Loucy (cell line): ENCODE results near the gene RCC1.
"Not testable (repeated sequence)": the region's sequence is repeated elsewhere in the genome, so short reads cannot be mapped to it uniquely, and the experiment has no call there.

Experiments
- H2AFZ ChIP-seq: fragments of 200-600 bp; sonication (generic); 2 replicates; pipeline ENCODE4 v1.6.0; 2016; ENCODE audit warnings: antibody characterized with exemption, mild to moderate bottlenecking, low read length, moderate library complexity
- H3F3A ChIP-seq: fragments of 200-600 bp; 2 replicates; pipeline ENCODE4 v1.6.0; 2016; ENCODE audit warnings: antibody characterized with exemption, low read depth, mild to moderate bottlenecking
- H3K27me3 ChIP-seq: fragments of 200-600 bp; sonication (generic); 2 replicates; pipeline ENCODE4 v1.6.1; 2014; ENCODE audit warnings: low read length, mild to moderate bottlenecking; ENCODE audit not compliant: insufficient read depth, poor library complexity, severe bottlenecking
- H3K36me3 ChIP-seq: fragments of 200-600 bp; sonication (generic); 2 replicates; pipeline ENCODE4 v1.6.1; 2016; ENCODE audit warnings: low read length; ENCODE audit not compliant: insufficient read depth
- H3K4me1 ChIP-seq: fragments of 200-600 bp; sonication (generic); 2 replicates; pipeline ENCODE4 v1.5.1; 2014; ENCODE audit warnings: low read length, mild to moderate bottlenecking; ENCODE audit not compliant: insufficient read depth, poor library complexity, severe bottlenecking
- H3K4me2 ChIP-seq: fragments of 200-600 bp; sonication (generic); 2 replicates; pipeline ENCODE4 v1.6.0; 2014; ENCODE audit warnings: antibody characterized with exemption, low read length, low read depth, mild to moderate bottlenecking; ENCODE audit not compliant: poor library complexity, severe bottlenecking
- H3K4me3 ChIP-seq: fragments of 200-600 bp; sonication (generic); 2 replicates; pipeline ENCODE4 v1.5.1; 2014; ENCODE audit warnings: low read length, mild to moderate bottlenecking, mixed read lengths; ENCODE audit not compliant: poor library complexity, severe bottlenecking
- H3K79me2 ChIP-seq: fragments of 200-600 bp; sonication (generic); 2 replicates; pipeline ENCODE4 v1.6.1; 2014; ENCODE audit warnings: low read length; ENCODE audit not compliant: insufficient read depth
- H3K9ac ChIP-seq: fragments of 200-600 bp; sonication (generic); 2 replicates; pipeline ENCODE4 v1.6.0; 2014; ENCODE audit warnings: mild to moderate bottlenecking, low read depth, low read length, moderate library complexity; ENCODE audit not compliant: poor library complexity, severe bottlenecking
- H3K9me2 ChIP-seq: fragments of 200-600 bp; sonication (generic); replicated peaks from 2 replicates; pipeline ENCODE4 v1.6.1; 2016; ENCODE audit warnings: low read depth, low read length, mixed read lengths
- H3K9me3 ChIP-seq: fragments of 200-600 bp; sonication (generic); 2 replicates; pipeline ENCODE4 v1.6.1; 2014; ENCODE audit warnings: mild to moderate bottlenecking, antibody characterized with exemption, low read length, low read depth; ENCODE audit not compliant: insufficient read depth
- H4K20me1 ChIP-seq: fragments of 200-600 bp; sonication (generic); 2 replicates; pipeline ENCODE4 v1.6.0; 2014; ENCODE audit warnings: antibody characterized with exemption, low read length, mild to moderate bottlenecking; ENCODE audit not compliant: insufficient read depth, poor library complexity, severe bottlenecking
- EZH2phosphoT487 ChIP-seq: fragments of 200-600 bp; IDR thresholded peaks from 2 replicates; pipeline ENCODE4 v1.6.1; 2018; ENCODE audit warnings: antibody characterized with exemption, mild to moderate bottlenecking, moderate library complexity, borderline replicate concordance
- TF ChIP-seq, protein P1 (sequence below): fragments of 200-600 bp; sonication (generic); conservative IDR thresholded peaks from 2 replicates; pipeline ENCODE4 v1.5.1; 2014; ENCODE audit warnings: mild to moderate bottlenecking, antibody characterized with exemption, low read length

The RCC1 gene

DNA sequence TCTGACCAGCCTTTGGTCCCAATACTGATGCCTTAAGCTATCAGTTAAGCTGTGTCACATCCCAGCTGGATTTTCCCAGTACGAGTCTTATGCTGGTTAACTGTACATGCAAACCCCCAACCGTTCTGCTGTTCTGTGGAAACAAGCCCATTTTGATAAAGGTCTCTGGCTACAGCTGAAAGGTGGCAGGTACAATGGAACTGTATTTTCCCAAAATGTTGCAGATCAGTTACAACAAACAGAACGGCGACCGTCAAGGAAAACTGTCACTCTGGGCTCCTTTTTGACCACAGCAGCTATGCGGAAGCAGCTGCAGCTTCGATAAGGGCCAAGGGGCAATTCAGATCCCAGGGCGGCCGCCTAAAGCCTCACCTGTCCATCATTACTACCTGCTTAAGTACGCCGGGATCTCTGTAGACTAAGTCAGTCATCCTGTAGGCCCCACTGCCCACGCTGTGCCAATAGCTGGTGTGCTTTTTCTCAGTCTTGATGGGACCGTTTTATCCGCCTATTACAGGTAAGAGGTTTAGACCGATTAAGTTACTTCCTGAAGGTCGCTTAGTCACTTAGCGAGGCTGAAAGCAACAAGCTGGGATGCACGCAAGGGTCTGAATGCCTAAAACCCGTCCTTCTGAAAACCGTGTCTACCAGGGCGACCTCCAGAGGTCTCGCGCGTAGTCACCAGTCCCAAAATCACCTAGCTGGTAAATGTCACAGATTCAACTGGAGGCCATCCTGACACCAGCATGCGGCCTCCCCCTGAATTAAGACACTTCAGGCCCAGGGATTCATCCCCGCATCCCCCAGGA is 75.1 kb downstream of the RCC1 start:
- H2AFZ ChIP-seq: no peak overlapping the region
- peak overlapping the region; percentile 93 for H3K4me2 ChIP-seq
- peaks cover 43% of the 10 kb centered on the region for H4K20me1 ChIP-seq
- peaks cover 31% of the 10 kb centered on the region for H3K36me3 ChIP-seq
- no peaks in the 10 kb centered on the region for H3K9me3 ChIP-seq
- H3K9me2 ChIP-seq: no peaks in the 10 kb centered on the region
- peak overlapping the region; percentile 91 for H3K4me3 ChIP-seq
- peaks cover 22% of the 10 kb centered on the region for H3K4me1 ChIP-seq
- no peak for TF ChIP-seq EZH2phosphoT487
- TF ChIP-seq, protein P1, sequence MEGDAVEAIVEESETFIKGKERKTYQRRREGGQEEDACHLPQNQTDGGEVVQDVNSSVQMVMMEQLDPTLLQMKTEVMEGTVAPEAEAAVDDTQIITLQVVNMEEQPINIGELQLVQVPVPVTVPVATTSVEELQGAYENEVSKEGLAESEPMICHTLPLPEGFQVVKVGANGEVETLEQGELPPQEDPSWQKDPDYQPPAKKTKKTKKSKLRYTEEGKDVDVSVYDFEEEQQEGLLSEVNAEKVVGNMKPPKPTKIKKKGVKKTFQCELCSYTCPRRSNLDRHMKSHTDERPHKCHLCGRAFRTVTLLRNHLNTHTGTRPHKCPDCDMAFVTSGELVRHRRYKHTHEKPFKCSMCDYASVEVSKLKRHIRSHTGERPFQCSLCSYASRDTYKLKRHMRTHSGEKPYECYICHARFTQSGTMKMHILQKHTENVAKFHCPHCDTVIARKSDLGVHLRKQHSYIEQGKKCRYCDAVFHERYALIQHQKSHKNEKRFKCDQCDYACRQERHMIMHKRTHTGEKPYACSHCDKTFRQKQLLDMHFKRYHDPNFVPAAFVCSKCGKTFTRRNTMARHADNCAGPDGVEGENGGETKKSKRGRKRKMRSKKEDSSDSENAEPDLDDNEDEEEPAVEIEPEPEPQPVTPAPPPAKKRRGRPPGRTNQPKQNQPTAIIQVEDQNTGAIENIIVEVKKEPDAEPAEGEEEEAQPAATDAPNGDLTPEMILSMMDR: peak; percentile 62
- H3K27me3 ChIP-seq: peaks cover 4% of the 10 kb centered on the region
- peaks cover 51% of the 10 kb centered on the region for H3K79me2 ChIP-seq
- peaks cover 10% of the 10 kb centered on the region; the same call in 1 of the 2 replicates for H3F3A ChIP-seq
- H3K9ac ChIP-seq: peak overlapping the region; percentile 95

DNA sequence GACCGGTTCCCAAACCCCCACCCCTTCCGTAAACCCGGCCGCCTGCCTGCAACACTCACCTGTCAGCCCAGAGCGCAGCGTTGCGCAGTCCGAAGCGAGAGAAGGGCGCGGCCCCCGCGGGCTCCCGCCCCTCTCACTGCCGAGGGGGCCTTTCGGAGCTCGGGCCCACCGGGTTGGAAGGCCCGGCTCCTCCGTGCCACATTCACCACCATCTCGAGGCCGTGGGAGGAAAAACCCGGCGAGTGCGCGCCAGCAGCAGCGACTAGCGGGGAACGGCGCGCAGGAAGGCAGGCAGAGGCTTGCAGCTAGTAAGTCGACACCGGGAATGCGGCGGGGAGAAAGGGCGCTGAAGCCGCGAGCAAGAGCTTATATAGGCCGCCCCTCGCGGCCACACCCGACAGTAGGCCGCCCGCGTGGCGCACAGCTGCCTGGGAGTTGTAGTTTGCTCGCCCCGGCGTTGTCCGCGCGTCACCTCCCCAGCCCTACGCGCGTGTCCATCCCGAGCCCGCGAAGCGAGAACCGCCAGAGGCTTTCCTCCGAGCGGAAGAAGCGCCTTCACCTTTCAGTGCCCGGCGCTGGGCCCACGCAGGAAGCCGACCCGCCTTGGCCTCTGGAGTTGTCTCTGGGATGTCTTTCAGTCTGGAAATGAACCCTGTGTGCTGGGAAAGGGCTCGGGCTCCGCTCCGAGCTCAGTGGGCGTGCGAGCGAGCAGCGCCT is 75.8 kb downstream of the RCC1 start:
- H3K36me3 ChIP-seq: peaks cover 31% of the 10 kb centered on the region
- H3K79me2 ChIP-seq: peaks cover 51% of the 10 kb centered on the region
- peak overlapping the region; percentile 95 for H3K9ac ChIP-seq
- H4K20me1 ChIP-seq: peaks cover 43% of the 10 kb centered on the region
- TF ChIP-seq EZH2phosphoT487: no peak
- TF ChIP-seq, protein P1: no peak; the same call in 1 of the 2 replicates
- H3K4me2 ChIP-seq: peak overlapping the region; percentile 93
- peak overlapping the region; percentile 91 for H3K4me3 ChIP-seq
- no peaks in the 10 kb centered on the region for H3K9me3 ChIP-seq
- peaks cover 9% of the 10 kb centered on the region; the same call in 1 of the 2 replicates for H3F3A ChIP-seq
- peaks cover 4% of the 10 kb centered on the region for H3K27me3 ChIP-seq
- H3K4me1 ChIP-seq: peaks cover 22% of the 10 kb centered on the region
- H3K9me2 ChIP-seq: no peaks in the 10 kb centered on the region
- H2AFZ ChIP-seq: peak overlapping the region; percentile 100

DNA sequence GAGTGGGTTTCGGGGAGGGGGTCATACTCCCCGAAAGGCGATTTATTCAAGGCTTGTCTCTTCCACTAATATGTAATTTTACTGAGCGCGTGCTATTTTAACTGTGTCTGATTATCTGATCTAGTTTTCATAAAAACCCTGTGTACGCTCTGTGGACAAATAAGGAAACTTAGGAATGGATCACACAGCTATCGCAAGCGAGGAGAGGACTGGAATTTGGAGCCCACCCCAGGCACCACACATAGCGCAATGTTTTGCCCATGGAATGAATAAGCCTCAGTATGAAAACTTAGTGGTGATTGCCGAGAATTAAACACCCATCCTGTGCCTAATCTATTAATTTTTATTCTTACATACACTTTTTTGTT is 76.4 kb downstream of the RCC1 start:
- peaks cover 22% of the 10 kb centered on the region for H3K4me1 ChIP-seq
- peak overlapping the region; percentile 95 for H3K9ac ChIP-seq
- TF ChIP-seq EZH2phosphoT487: no peak
- TF ChIP-seq, protein P1: no peak
- H3K27me3 ChIP-seq: peaks cover 4% of the 10 kb centered on the region
- peak overlapping the region; percentile 100 for H2AFZ ChIP-seq
- H3K79me2 ChIP-seq: peaks cover 50% of the 10 kb centered on the region
- no peaks in the 10 kb centered on the region for H3K9me3 ChIP-seq
- H3F3A ChIP-seq: peaks cover 4% of the 10 kb centered on the region; the same call in 1 of the 2 replicates
- peaks cover 28% of the 10 kb centered on the region for H3K36me3 ChIP-seq
- H4K20me1 ChIP-seq: peaks cover 43% of the 10 kb centered on the region
- H3K4me3 ChIP-seq: peak overlapping the region; percentile 91
- no peaks in the 10 kb centered on the region for H3K9me2 ChIP-seq
- peak overlapping the region; percentile 93 for H3K4me2 ChIP-seq

DNA sequence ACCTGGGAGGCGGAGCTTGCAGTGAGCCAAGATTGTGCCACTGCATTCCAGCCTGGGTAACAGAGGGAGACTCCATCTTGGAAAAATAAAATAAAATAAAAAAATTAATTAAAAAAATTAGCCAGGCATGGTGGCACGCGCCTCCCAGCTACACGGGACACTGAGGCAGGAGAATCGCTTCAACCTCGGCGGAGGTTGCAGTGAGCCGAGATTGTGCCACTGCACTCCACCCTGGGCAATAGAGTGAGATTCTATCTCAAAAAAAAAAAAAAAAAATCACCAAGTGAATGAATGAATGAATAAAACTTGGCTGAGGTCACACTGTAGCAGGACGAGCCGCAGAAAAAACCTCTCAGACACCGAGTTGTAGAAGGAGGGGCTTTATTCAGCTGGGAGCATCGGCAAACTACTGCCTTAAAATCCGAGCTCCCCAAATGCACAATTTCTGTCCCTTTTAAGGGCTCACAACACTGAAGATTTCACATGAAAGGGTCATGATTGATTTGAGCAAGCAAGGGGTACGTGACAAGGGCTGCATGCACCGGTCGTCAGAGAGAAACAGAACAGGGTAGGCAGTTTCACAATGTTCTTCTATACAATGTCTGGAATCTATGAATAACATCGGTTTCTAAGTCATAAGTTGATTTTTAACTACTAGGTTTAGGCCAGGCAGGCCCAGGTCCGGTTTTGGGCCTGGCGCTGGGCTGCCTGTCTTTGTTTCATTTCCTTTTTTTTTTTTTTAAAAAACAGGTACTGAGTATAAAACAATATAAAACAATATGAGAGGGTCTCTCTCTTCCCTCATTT is 80.9 kb downstream of the RCC1 start:
- H2AFZ ChIP-seq, H3K9ac ChIP-seq, H3K9me3 ChIP-seq, H3K4me2 ChIP-seq, H3K27me3 ChIP-seq, H3K79me2 ChIP-seq, H3F3A ChIP-seq, H3K4me1 ChIP-seq, H3K36me3 ChIP-seq, H4K20me1 ChIP-seq, H3K4me3 ChIP-seq, H3K9me2 ChIP-seq: not testable (repeated sequence)
